ENCODE measurements around the gene FAAP20.
"Not testable (repeated sequence)": the region's sequence is repeated elsewhere in the genome, so short reads cannot be mapped to it uniquely, and the experiment has no call there.

FAAP20 gene

DNA sequence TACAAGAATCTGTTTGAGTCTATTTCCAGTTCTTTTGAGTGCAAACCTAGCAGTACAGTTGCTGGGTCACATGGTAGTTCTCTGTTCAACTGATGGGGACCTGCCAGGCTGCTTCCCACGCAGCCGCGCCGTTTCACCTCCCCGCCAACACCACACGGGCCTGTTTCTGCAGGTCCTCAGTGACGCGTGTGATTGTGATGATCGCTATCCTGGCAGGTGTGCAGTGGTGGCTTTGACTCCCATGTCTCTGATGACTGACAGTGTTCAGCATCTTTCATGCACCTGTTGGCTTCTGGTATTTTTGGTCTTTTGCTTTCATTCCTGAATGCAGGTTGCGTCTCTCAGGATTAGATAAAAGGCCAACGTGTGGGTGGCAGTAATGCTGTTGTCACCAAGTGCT is 41.6 kb downstream of the FAAP20 start:
- no peak for DNase-seq

DNA sequence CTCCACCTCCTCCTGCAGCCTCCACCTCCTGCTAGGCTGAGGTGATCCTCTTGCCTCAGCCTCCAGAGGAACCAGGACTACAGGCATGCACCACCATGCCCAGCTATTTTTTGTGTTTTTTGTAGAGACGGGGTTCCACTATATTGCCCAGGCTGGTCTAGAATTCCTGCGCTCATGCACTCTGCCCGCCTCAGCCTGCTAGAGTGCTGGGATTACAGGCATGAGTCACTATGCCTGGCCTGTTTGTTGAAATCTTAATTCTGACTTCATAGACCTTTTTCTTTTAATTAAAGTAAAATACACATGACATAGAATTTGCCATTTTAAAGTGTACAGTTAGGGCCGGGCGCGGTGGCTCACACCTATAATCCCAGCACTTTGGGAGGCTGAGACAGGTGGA is 42.7 kb downstream of the FAAP20 start:
- DNase-seq = no peak

GRCh38 chr1:2151252-2151651 is 43.3 kb downstream of the FAAP20 start:
- no peak for DNase-seq

GRCh38 chr1:2150801-2151200 is 43.8 kb downstream of the FAAP20 start:
- DNase-seq = no peak

DNA sequence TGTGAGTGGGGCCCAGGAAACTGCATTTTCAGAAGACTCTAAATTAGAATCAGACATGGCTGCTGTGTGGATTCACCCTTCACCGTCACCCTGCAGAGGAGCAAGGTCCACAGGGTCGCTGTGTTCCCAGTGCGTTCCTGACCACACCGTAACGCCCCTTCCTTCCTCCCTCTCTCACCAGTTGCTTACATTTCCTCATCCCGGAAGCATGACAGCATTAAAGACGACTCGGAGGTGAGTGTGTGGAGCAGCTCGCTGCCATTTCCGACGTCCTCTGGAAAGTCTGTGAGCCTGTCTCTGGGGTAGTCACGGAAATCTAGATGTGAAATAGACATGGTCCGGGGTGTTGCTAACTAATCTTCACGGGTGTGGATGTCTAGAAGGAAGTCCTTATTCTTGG is 45.9 kb downstream of the FAAP20 start:
- peak; percentile 64 for DNase-seq

- DNase-seq = not testable (repeated sequence)
These were observed 46.7 kb downstream of the FAAP20 start for GRCh38 chr1:2147869-2148268.

GRCh38 chr1:2146836-2147517 is 47.6 kb downstream of the FAAP20 start:
- no peak for DNase-seq

DNA sequence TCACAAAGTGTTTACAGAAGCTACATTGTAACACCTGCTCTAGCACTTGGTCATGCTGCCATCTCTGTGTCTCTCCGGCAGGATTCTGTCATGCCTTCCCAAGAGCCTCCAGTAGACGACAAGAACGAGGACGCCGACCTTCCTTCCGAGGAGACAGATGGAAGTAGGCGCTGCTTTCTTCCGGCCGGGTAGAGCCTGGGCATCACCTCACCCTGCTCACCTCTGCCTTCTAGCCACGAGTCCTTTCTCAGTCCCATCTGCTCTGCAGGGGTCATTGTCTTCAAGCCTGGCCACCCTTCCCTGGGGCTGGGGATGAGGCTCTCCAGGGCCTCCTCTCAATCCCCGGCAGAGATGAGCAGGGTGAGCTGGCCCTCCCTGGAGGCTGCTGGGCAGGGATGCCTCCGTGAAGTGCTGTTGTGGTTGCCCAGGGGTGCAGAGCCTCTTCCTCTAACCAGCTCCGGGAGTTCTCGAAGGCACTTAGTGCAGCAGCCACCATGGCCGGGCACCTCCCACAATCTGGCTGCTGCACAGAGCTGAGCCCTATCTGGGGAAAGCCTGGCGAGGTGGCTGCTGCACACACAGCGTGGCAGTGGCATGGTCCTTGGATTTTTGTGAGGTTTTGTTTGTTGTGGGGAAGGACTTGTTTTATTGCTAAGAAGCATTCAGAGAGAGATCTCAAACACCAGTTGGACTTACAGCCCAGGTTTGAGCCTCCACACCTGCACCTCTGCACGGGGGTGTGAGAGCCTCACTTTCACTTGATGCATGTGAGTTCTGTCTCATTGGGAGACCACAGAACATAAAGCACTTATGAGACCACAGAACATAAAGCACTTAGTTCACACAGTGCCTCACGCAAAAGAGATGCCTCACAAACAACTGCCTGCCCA is 48.4 kb downstream of the FAAP20 start:
- DNase-seq = no peak

GRCh38 chr1:2144501-2145090 is 50.0 kb downstream of the FAAP20 start:
- DNase-seq = no peak

GRCh38 chr1:2143814-2144500 is 50.6 kb downstream of the FAAP20 start:
- DNase-seq = no peak

GRCh38 chr1:2141025-2141424 is 53.5 kb downstream of the FAAP20 start:
- no peak for DNase-seq

All from KG1 (cell line).